GM12878 (cell line): Measurements from ENCODE around the gene NPTX1. TPM values are rescaled to one million over a fixed set of nuclear protein-coding genes. Genes with fewer than 3 reads are reported as not detected.

Experiments used
- ATAC-seq: fragments of 200-7000 bp; cut with Tn5 transposase; 3 replicates; pipeline ENCODE4 v1.9.1; 2020; ENCODE audit warnings: mild to moderate bottlenecking, moderate library complexity
- BruUV-seq: library from RNA; stranded (reverse); fragments of 400-500 nt; replicated peaks from 2 replicates; lab custom pipeline; 2021; lab: Mats Ljungman, UMichigan
- CTCF ChIA-PET: fragments of 300-600 bp; sonication (Branson Sonifier 250); formaldehyde crosslinking; extraction: SDS; loops from one replicate; lab custom pipeline; 2021; ENCODE audit warnings: inconsistent platforms; lab: Yijun Ruan, JAX
- POLR2A ChIA-PET: fragments of 350-600 bp; formaldehyde crosslinking; extraction: SDS; loops from one replicate; lab custom pipeline; 2021; ENCODE audit warnings: inconsistent platforms; lab: Charles Lee
- RAD21 ChIA-PET: fragments of 300-600 bp; sonication (Branson Sonifier 250); formaldehyde crosslinking; loops from one replicate; lab custom pipeline; 2023; ENCODE audit warnings: antibody characterized with exemption; ENCODE audit not compliant: unreplicated experiment; lab: Charles Lee
- SMC1A ChIA-PET: fragments of 300-600 bp; sonication (Branson Sonifier 250); formaldehyde crosslinking; loops from one replicate; lab custom pipeline; 2023; ENCODE audit not compliant: unreplicated experiment, uncharacterized antibody; lab: Charles Lee
- DNase-seq: peaks from one replicate; pipeline ENCODE4 v3.0.0-alpha.2; 2011; ENCODE audit warnings: low read depth, low spot score
- FAIRE-seq: peaks from 3 replicates; lab custom pipeline; 2011; peaks lifted over from hg19 to GRCh38; lab: Jason Lieb, UNC
- H2AFZ ChIP-seq: 2 replicates; pipeline ENCODE4 v1.6.0; 2011; ENCODE audit warnings: low read depth, low read length, control low read depth; ENCODE audit not compliant: control insufficient read depth
- H3K27ac ChIP-seq: 2 replicates; pipeline ENCODE4 v1.5.1; 2011; ENCODE audit warnings: control low read depth; ENCODE audit not compliant: control insufficient read depth, insufficient read depth
- H3K27me3 ChIP-seq, 2 experiments: replicated peaks in 1 of 2; 2 replicates each; pipeline versions ENCODE4 v1.6.0 to v1.6.1; 2011; ENCODE audit warnings: low read length in 1 of 2; ENCODE audit not compliant: control insufficient read depth in 2 of 2, insufficient read depth in 2 of 2
- H3K36me3 ChIP-seq, 2 experiments: 2 replicates each; pipeline ENCODE4 v1.5.1; 2011; ENCODE audit warnings: low read length in 1 of 2; ENCODE audit not compliant: control insufficient read depth in 2 of 2, insufficient read depth in 2 of 2
- H3K4me1 ChIP-seq: 2 replicates; pipeline ENCODE4 v1.6.1; 2011; ENCODE audit warnings: mild to moderate bottlenecking, low read length, moderate library complexity, mixed read lengths; ENCODE audit not compliant: control insufficient read depth, insufficient read depth
- H3K4me2 ChIP-seq: 2 replicates; pipeline ENCODE4 v1.6.0; 2011; ENCODE audit warnings: control low read depth; ENCODE audit not compliant: control insufficient read depth, insufficient read depth
- H3K4me3 ChIP-seq: fragments of 200-600 bp; sonication (generic); 2 replicates; pipeline ENCODE4 v1.5.1; 2016
- H3K79me2 ChIP-seq: 2 replicates; pipeline ENCODE4 v1.6.0; 2011; ENCODE audit warnings: low read length; ENCODE audit not compliant: control insufficient read depth, insufficient read depth
- H3K9ac ChIP-seq: 2 replicates; pipeline ENCODE4 v1.8.0; 2011; ENCODE audit warnings: low read length, control low read depth, mixed read lengths; ENCODE audit not compliant: control insufficient read depth, insufficient read depth
- H3K9me3 ChIP-seq: replicated peaks from 3 replicates; pipeline ENCODE4 v1.5.1; 2011; ENCODE audit warnings: mild to moderate bottlenecking, low read length; ENCODE audit not compliant: control insufficient read depth, insufficient read depth
- H4K20me1 ChIP-seq: 2 replicates; pipeline ENCODE4 v1.6.0; 2011; ENCODE audit not compliant: control insufficient read depth, insufficient read depth
- BCL11A ChIP-seq: IDR thresholded peaks from 2 replicates; pipeline ENCODE4 v1.6.1; 2011; ENCODE audit warnings: low read depth, low read length
- CREB1 ChIP-seq: IDR thresholded peaks from 2 replicates; pipeline ENCODE4 v1.6.1; 2012; ENCODE audit warnings: low read depth, mild to moderate bottlenecking, inconsistent platforms
- IRF4 ChIP-seq: IDR thresholded peaks from 2 replicates; pipeline ENCODE4 v1.6.1; 2011; ENCODE audit warnings: low read depth, low read length
- KDM1A ChIP-seq: fragments of 200-600 bp; sonication (generic); IDR thresholded peaks from 2 replicates; pipeline ENCODE4 v1.6.1; 2016; ENCODE audit warnings: borderline replicate concordance
- MYC ChIP-seq: IDR thresholded peaks from 2 replicates; pipeline ENCODE4 v1.6.1; 2011; ENCODE audit warnings: mild to moderate bottlenecking, low read length, moderate library complexity, inconsistent platforms; ENCODE audit not compliant: insufficient read depth, insufficient replicate concordance, insufficient read length, severe bottlenecking
- NR2C1 ChIP-seq: fragments of 450-650 bp; IDR thresholded peaks from 2 replicates; pipeline ENCODE4 v1.6.1; 2017; ENCODE audit warnings: antibody characterized with exemption, mild to moderate bottlenecking, moderate library complexity
- NR2C2 ChIP-seq: IDR thresholded peaks from 2 replicates; pipeline ENCODE4 v1.6.1; 2011; ENCODE audit warnings: borderline replicate concordance, low read depth; ENCODE audit not compliant: control insufficient read depth, insufficient read length
- POLR2A ChIP-seq: IDR thresholded peaks from 2 replicates; pipeline ENCODE4 v1.6.1; 2011; ENCODE audit warnings: low read depth, mild to moderate bottlenecking, low read length
- POU2F2 ChIP-seq: IDR thresholded peaks from 3 replicates; pipeline ENCODE4 v1.6.1; 2011; ENCODE audit warnings: low read depth, mild to moderate bottlenecking, low read length, borderline replicate concordance
- RAD51 ChIP-seq: fragments of 450-650 bp; IDR thresholded peaks from 2 replicates; pipeline ENCODE4 v1.6.1; 2016; ENCODE audit warnings: moderate library complexity, mild to moderate bottlenecking, inconsistent platforms
- SPI1 ChIP-seq: IDR thresholded peaks from 2 replicates; pipeline ENCODE4 v1.6.1; 2011; ENCODE audit warnings: low read depth, mild to moderate bottlenecking, low read length, moderate library complexity, borderline replicate concordance; ENCODE audit not compliant: insufficient read depth
- TBL1XR1 ChIP-seq: IDR thresholded peaks from 2 replicates; pipeline ENCODE4 v1.6.1; 2012; ENCODE audit warnings: low read depth, low read length, improper control_type of control experiment
- TCF12 ChIP-seq: IDR thresholded peaks from 2 replicates; pipeline ENCODE4 v1.6.1; 2011; ENCODE audit warnings: low read depth, mild to moderate bottlenecking, low read length
- ZNF217 ChIP-seq: fragments of 450-650 bp; IDR thresholded peaks from 2 replicates; pipeline ENCODE4 v1.6.1; 2017; ENCODE audit warnings: antibody characterized with exemption, mild to moderate bottlenecking
- WGBS: methylation state at CpG from one replicate; pipeline ENCODE4 v1.1.6; 2016; ENCODE audit warnings: low lambda C conversion rate; ENCODE audit not compliant: insufficient replicate concordance, insufficient coverage; ENCODE audit errors: missing lambda C conversion rate; 5-methylcytosine and 5-hydroxymethylcytosine counted together
- in situ Hi-C: fragments of 300-500 bp; cut with MboI; formaldehyde crosslinking; loops from 9 replicates; pipeline ENCODE4 v1.14.3; 2018; ENCODE audit warnings: mixed read lengths
- intact Hi-C: fragments of 100-400 bp; cut with micrococcal nuclease; formaldehyde crosslinking; loops from one replicate; pipeline ENCODE4 v1.14.2; 2022; ENCODE audit not compliant: unreplicated experiment
- polyA plus RNA-seq, 11 experiments: library from polyadenylated mRNA; depleted of rRNA in 4 of 11; unstranded in 6 of 11; stranded (reverse) in 5 of 11; fragments of >200 nt; fragmentation: Nextera tagmentation in 4 of 11; fragmentation: Illumina TruSeq in 1 of 11; extraction: Ambion mirVana in 4 of 11; extraction: Trizol in 1 of 11; gene quantifications; 1 replicate in 1 of 11; 2 replicates in 10 of 11; pipeline versions ENCODE4 v1.2.1 to v1.2.3, GENCODE V29; 2011 to 2016; ENCODE audit warnings: inconsistent platforms in 2 of 11, missing spikeins in 2 of 11, low read depth in 1 of 11
- total RNA-seq, 4 experiments: library from RNA; depleted of rRNA in 3 of 4; stranded (reverse); fragments of >200 nt in 3 of 4; fragmentation: Illumina TruSeq in 1 of 4; extraction: Trizol in 1 of 4; gene quantifications; 2 replicates each; pipeline versions ENCODE4 v1.2.1 to v1.2.3, GENCODE V29; 2013 to 2021
- TF ChIP-seq, protein P1 (sequence below): fragments of 450-650 bp; IDR thresholded peaks from 2 replicates; pipeline ENCODE4 v1.6.1; 2017; ENCODE audit warnings: mild to moderate bottlenecking, low read depth, inconsistent platforms; ENCODE audit not compliant: poor library complexity, severe bottlenecking
- TF ChIP-seq, protein P2 (sequence below): fragments of 450-650 bp; IDR thresholded peaks from 2 replicates; pipeline ENCODE4 v1.6.1; 2014; ENCODE audit warnings: mild to moderate bottlenecking

NPTX1 gene
- total and polyA plus RNA-seq, 10 of the 15 experiments (the other 5 are each of a cell fraction or from before 2014, with no cell fraction given) = not detected

DNA sequence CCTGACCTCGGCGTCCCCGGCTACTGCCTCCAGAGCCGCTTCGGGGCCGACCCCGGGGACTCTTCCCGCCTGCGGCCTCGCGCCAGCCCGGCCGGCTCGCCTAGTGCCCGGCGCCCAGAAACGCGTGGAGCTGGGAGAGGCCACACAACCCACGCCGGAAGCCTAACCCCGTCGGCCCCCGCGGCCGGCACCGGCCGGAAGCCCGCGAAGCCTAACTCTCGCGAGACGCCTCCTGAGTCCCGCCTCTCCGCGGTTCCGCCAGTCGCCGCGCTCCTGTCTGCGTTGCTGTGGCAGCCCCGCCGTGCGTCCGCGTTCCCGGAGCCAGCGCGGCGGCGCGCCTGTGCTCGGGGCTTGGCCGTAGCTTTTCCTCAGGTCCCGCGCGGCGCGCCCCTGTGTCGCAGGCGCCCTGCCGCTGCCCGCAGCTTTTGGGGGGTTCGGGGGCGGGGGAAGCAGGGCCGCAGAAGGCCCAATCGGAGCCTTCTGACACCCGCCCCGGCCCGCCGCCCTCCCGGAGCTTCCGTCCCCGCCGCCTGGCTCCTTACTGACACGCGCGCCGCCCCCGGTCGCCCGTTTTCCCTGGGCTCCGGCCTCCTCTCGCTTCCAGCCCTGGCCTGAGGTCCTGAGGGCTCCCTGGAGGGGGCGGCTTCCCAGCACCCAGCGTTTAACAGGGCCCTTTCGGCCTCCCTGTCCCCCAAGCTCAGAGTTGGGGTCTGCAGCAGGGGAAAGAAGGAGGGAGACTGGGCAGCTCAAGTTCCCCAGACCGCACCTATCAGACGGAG lies 21.7 kb downstream of the NPTX1 start:
- FAIRE-seq = peak; percentile 93
- TF ChIP-seq IRF4 (no peak), NR2C1 (no peak), TCF12 (peak; percentile 49; the same call in 1 of the 2 replicates), KDM1A (no peak), NR2C2 (no peak), POLR2A (peak; percentile 89), SPI1 (no peak), CREB1 (peak; percentile 58), MYC (peak; percentile 75), RAD51 (no peak), POU2F2 (peak; percentile 82; the same call in 2 of the 3 replicates), ZNF217 (peak; percentile 41; the same call in 1 of the 2 replicates), BCL11A (no peak), TBL1XR1 (no peak)
- TF ChIP-seq, protein P1, sequence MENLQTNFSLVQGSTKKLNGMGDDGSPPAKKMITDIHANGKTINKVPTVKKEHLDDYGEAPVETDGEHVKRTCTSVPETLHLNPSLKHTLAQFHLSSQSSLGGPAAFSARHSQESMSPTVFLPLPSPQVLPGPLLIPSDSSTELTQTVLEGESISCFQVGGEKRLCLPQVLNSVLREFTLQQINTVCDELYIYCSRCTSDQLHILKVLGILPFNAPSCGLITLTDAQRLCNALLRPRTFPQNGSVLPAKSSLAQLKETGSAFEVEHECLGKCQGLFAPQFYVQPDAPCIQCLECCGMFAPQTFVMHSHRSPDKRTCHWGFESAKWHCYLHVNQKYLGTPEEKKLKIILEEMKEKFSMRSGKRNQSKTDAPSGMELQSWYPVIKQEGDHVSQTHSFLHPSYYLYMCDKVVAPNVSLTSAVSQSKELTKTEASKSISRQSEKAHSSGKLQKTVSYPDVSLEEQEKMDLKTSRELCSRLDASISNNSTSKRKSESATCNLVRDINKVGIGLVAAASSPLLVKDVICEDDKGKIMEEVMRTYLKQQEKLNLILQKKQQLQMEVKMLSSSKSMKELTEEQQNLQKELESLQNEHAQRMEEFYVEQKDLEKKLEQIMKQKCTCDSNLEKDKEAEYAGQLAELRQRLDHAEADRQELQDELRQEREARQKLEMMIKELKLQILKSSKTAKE = no peak
- TF ChIP-seq, protein P2, sequence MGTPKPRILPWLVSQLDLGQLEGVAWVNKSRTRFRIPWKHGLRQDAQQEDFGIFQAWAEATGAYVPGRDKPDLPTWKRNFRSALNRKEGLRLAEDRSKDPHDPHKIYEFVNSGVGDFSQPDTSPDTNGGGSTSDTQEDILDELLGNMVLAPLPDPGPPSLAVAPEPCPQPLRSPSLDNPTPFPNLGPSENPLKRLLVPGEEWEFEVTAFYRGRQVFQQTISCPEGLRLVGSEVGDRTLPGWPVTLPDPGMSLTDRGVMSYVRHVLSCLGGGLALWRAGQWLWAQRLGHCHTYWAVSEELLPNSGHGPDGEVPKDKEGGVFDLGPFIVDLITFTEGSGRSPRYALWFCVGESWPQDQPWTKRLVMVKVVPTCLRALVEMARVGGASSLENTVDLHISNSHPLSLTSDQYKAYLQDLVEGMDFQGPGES = no peak

More for the DNA sequence above, 21.7 kb downstream of the NPTX1 start:
- intact Hi-C loops (loop anchor here (10.0 kb wide), 1 partner anchor 120 kb away; no protein-coding TSS in a partner anchor), in situ Hi-C loops (no loop called here)
- Histone ChIP-seq H4K20me1 (no peaks in the 10 kb centered on the region), H3K9ac (peak overlapping the region; percentile 99), H3K9me3 (no peaks in the 10 kb centered on the region), H3K79me2 (peaks cover 7% of the 10 kb centered on the region), H3K27me3 (peaks cover 0 to 3% of the 10 kb centered on the region in 2 experiments; a peak in 1 of 4 replicates), H3K4me2 (peak overlapping the region; percentile 100), H3K36me3 (no peaks in the 10 kb centered on the region), H3K4me1 (peaks cover 8% of the 10 kb centered on the region), H2AFZ (peak overlapping the region; percentile 82), H3K27ac (peak overlapping the region; percentile 89), H3K4me3 (peak overlapping the region; percentile 96)
- ATAC-seq (peak; percentile 96), DNase-seq (peak; percentile 84)
- RAD21 ChIA-PET = interaction anchor here (0.6 to 1.7 kb wide), 4 partner anchors 27 to 447 kb away, joined by 3 to 11 read pairs (median 4); no protein-coding TSS in a partner anchor
- SMC1A ChIA-PET = interaction anchor here (0.9 to 1.2 kb wide), 3 partner anchors 9 to 118 kb away, joined by 3 read pairs; partner anchors contain the start of gene ENDOV
- WGBS = 1% methylated on average over 46 of the region's 88 CpGs
- TSS peak; percentile 97 for BruUV-seq
- POLR2A ChIA-PET = interaction anchor here (0.6 to 1.6 kb wide), 8 partner anchors 20 to 841 kb away, joined by 3 to 5 read pairs (median 3); partner anchors contain the start of genes RPTOR and SLC38A10
- CTCF ChIA-PET = interaction anchor here (0.5 to 1.5 kb wide), 4 partner anchors 29 to 622 kb away, joined by 3 to 4 read pairs (median 3); no protein-coding TSS in a partner anchor
